GM18867 (cell line): Measurements from ENCODE around the gene SCAMP5.

Experiments
- ATAC-seq: cut with Tn5 transposase; IDR thresholded peaks from one replicate; pipeline ENCODE4 v1.9.1; 2021; ENCODE audit warnings: mild to moderate bottlenecking, moderate library complexity; ENCODE audit not compliant: unreplicated experiment

The SCAMP5 gene

GRCh38 chr15:74995182-74995778, at the start of gene SCAMP5:
SCAMP5 (plus strand) TSS chr15:74995563; CDS start chr15:75011840, 16,277 bp downstream.
- peak; percentile 90 for ATAC-seq

GRCh38 chr15:74950078-74950908, 45.1 kb upstream of the SCAMP5 start:
- ATAC-seq: no peak

GRCh38 chr15:74951006-74951405, 44.4 kb upstream of the SCAMP5 start:
- ATAC-seq: no peak

- no peak for ATAC-seq
These were observed 40.8 kb upstream of the SCAMP5 start for GRCh38 chr15:74954515-74954914.

- ATAC-seq: no peak
These were observed 40.3 kb upstream of the SCAMP5 start for GRCh38 chr15:74955017-74955416.

- peak; percentile 55 for ATAC-seq
These were observed 39.3 kb upstream of the SCAMP5 start for GRCh38 chr15:74955796-74956647.

- ATAC-seq: peak; percentile 69
These were observed 38.5 kb upstream of the SCAMP5 start, which contains the start of gene RPP25 for GRCh38 chr15:74956648-74957475. RPP25 (minus strand) TSS chr15:74956772; CDS start chr15:74956583, 189 bp downstream.

GRCh38 chr15:74957476-74958035, 37.8 kb upstream of the SCAMP5 start:
- ATAC-seq: no peak

- ATAC-seq: no peak
These were observed 36.9 kb upstream of the SCAMP5 start for GRCh38 chr15:74958320-74958907.

GRCh38 chr15:74958908-74959585, 36.3 kb upstream of the SCAMP5 start:
- no peak for ATAC-seq

GRCh38 chr15:74959586-74959939, 35.8 kb upstream of the SCAMP5 start:
- no peak for ATAC-seq

- ATAC-seq: no peak
These were observed 35.1 kb upstream of the SCAMP5 start for GRCh38 chr15:74960286-74960685.

GRCh38 chr15:74960995-74961588, 34.3 kb upstream of the SCAMP5 start:
- no peak for ATAC-seq

GRCh38 chr15:74961616-74962015, 33.7 kb upstream of the SCAMP5 start:
- no peak for ATAC-seq

GRCh38 chr15:74962219-74962618, 33.1 kb upstream of the SCAMP5 start:
- ATAC-seq: no peak

- ATAC-seq: no peak
These were observed 32.7 kb upstream of the SCAMP5 start for GRCh38 chr15:74962671-74963070.

GRCh38 chr15:74963213-74963612, 32.1 kb upstream of the SCAMP5 start:
- ATAC-seq: no peak

- no peak for ATAC-seq
These were observed 30.6 kb upstream of the SCAMP5 start for GRCh38 chr15:74964794-74965193.

- ATAC-seq: no peak
These were observed 27.7 kb upstream of the SCAMP5 start for GRCh38 chr15:74967670-74968069.
